ENCODE data around the gene TTLL12. TPM values are rescaled to one million over a fixed set of nuclear protein-coding genes. Genes with fewer than 3 reads are reported as not detected.

TTLL12 gene
- polyA plus RNA-seq, 1 donor from 2014 or later, result 20.0 TPM

DNA sequence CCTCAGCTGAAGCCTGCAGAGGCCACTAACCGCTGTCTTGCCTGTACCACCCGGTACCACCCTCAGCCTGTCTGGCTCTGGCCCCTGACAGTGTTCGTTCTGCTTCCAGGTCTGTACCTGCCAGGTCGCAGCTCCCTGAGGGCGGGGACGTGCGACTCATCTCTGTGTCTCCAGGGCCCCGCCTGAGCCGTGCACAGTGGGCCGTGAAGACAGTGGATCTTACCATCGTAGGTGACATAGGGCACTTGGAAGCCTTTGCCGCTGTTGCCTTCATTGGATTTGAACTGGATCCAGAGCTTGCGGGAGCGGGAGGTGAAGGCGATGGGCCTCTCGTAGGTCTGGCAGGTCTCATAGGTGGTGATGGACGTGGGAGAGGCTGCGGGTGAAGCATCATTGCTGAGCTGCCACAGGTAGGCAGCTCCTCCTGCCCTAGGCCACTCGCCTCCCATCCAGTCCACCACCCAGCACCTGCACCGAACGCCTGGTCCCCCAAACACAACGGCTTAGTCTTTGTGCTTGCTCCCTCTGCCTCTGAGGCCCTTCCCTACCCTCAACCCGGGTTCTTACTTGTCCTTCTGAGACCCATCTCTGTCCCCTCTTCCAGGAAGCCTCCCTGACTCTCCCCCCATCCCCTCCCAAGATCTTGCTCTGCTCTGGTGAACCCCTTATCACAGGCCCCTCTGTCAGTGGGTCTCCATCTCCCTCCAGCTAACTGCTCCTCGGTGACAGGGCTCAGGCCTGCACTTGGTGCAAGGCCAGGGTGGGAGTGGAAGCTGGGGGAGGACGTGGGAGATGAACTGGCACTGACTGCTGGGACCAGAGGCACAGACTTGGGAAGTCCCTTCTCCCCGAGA is 21.1 kb upstream of the TTLL12 start:
- no peaks in the 10 kb centered on the region for H3K9me3 Mint-ChIP-seq
- no peak overlapping the region for H3K27ac Mint-ChIP-seq
- no peak overlapping the region for H3K4me3 Mint-ChIP-seq

DNA sequence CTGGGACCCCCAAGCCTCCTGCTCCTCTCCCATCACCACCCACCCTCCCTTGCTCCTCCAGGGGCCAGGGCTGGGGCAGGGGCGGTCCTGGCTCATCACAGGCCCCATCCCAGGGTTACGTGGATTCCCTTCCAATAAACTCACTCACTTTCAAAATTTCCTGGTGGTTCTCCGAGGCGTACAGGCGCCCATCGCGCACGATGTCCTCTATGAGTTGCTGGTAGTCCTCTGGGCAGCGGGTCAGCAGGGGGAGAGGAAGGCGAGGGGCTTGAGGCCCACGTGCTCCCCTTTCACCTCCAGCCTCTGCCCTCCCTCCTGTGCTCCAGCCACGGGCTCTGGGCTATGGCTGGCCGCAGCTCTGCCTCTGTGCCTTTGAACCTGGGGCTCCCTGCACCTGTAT is 20.5 kb upstream of the TTLL12 start:
- peaks cover 0 to 1% (median 0%) of the 10 kb centered on the region in 3 donors for H3K4me1 Mint-ChIP-seq
- H3K9me3 Mint-ChIP-seq, result peaks cover 0 to 1% (median 0%) of the 10 kb centered on the region in 3 donors
- H3K27ac Mint-ChIP-seq, result peak overlapping the region in 1 of 3 donors; percentile 7
- no peaks in the 10 kb centered on the region for H3K36me3 Mint-ChIP-seq
- H3K27me3 Mint-ChIP-seq, result peaks cover 5% of the 10 kb centered on the region
- H3K4me3 Mint-ChIP-seq, result no peak overlapping the region

More for the DNA sequence above, 21.1 kb upstream of the TTLL12 start:
- H3K27me3 Mint-ChIP-seq, result peaks cover 5% of the 10 kb centered on the region
- H3K4me1 Mint-ChIP-seq, result peaks cover 0 to 1% (median 0%) of the 10 kb centered on the region in 3 donors
- H3K36me3 Mint-ChIP-seq, result no peaks in the 10 kb centered on the region

DNA sequence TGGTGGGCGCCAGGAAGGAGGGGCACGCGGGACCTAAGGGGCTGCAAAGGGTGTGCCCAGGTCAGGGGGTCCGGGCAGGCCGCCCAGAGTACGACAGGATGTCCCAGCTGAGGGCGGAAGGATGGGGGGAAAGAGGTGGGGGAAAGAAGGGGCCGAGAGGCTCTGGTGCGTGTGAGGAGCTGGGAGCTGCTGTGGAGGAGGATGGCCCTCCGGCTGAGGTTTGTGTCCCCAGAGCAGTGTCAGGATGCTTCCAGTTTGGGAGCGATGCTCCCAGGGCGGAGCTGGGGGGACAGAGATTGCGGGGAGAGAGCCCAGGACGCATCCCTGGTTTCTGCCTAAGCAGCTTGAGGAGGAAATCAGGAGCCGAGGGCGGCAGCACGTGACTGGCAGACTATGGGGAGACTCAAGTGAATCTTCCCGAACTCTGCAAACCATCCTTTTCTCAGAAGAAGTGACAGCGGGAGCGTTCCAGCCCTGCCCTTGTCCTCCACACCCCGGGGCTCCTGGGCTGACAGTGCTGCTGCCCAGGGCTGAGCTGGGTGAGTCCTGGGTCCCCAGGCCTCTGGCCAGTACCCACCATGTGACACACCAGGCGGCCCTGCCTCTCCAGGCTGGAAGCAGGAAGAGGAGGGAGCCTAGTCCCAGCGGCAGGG is 19.7 kb upstream of the TTLL12 start:
- no peaks in the 10 kb centered on the region for H3K4me1 Mint-ChIP-seq
- H3K27ac Mint-ChIP-seq, result no peak overlapping the region
- no peaks in the 10 kb centered on the region for H3K36me3 Mint-ChIP-seq
- peaks cover 5% of the 10 kb centered on the region for H3K27me3 Mint-ChIP-seq
- peaks cover 0 to 1% (median 0%) of the 10 kb centered on the region in 3 donors for H3K9me3 Mint-ChIP-seq
- H3K4me3 Mint-ChIP-seq, result no peak overlapping the region

DNA sequence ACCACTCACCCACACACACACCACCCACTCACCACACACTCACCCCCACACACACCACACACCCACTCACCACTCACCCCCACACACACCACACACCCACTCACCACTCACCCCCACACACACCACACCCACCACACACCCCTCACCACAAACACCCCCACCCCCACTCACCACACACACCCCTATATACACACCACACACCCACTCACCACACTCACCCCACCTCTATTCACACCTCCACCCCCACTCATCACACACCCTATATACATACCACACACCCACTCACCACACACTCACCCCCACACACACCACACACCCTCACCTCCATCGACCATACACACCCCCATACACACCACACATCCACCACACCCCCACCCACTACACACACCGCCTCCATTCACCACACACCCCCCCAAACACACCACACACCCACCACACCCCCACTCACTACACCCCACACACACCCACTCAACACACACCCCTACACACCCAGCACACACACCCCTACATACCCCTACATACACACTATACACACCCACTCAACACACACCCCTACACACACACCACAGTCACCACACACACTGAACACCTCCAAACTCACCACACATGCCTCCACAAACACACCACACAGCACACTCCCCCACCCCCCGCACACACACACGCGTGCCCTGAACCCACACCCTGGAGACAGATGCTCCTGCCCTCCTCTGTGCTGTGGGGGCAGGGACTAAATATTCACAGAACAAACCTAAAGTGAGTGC is 19.0 kb upstream of the TTLL12 start:
- no peak overlapping the region for H3K27ac Mint-ChIP-seq
- peaks cover 0 to 1% (median 0%) of the 10 kb centered on the region in 3 donors for H3K9me3 Mint-ChIP-seq
- H3K36me3 Mint-ChIP-seq, result no peaks in the 10 kb centered on the region
- H3K4me3 Mint-ChIP-seq, result no peak overlapping the region
- H3K27me3 Mint-ChIP-seq, result peaks cover 6% of the 10 kb centered on the region
- no peaks in the 10 kb centered on the region for H3K4me1 Mint-ChIP-seq

DNA sequence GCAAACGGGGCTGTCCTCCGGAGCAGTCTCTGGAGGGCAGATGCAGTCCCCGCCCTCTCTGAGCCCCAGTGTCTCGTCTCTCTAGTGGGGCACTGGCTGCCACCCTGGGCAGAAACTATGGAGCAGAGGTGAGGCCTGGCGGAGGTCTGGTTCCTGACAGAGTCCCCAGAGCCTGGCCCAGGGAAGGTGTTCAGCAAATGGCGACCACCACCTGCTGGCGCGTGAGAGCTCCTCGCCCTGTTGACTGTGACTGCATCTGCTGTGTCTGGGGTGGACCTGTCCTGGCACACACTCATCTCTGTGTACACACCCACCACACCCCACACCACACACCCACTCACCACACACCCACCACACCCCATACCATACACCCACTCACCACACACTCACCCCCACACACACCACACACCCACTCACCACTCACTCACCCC is 18.3 kb upstream of the TTLL12 start:
- Mint-ChIP-seq H3K4me3 (no peak overlapping the region), H3K9me3 (peaks cover 0 to 1% (median 0%) of the 10 kb centered on the region in 3 donors), H3K36me3 (no peaks in the 10 kb centered on the region), H3K27ac (no peak overlapping the region), H3K27me3 (peaks cover 1% of the 10 kb centered on the region), H3K4me1 (no peaks in the 10 kb centered on the region)

DNA sequence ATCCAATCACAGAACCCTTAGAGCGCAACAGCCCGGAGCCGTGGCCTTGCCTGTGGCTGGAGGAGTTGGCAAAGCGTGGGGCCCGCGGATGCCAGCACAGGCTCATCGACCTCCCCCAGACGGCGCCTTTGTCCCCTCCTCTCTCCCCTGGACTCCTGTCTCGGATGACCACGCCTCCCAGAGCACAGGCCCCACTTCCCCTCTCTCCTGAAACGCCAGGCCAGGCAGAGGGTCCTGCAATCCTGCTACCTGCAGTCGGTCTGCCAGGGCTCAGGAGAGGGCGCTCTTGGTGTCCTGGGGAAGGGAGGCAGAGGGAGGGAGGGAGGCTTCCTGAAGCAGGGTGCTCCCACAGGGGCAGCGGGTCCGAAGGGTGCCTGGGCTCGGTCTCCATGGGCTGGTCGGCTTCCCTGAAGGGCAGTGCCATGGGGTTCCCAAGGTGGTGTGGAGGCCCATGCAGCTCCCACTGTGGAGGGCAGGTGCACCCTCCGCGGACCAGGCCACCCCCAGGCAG is 16.6 kb upstream of the TTLL12 start:
- Mint-ChIP-seq H3K4me3 (no peak overlapping the region), H3K9me3 (peaks cover 0 to 1% (median 0%) of the 10 kb centered on the region in 3 donors), H3K36me3 (no peaks in the 10 kb centered on the region), H3K27ac (no peak overlapping the region), H3K4me1 (no peaks in the 10 kb centered on the region), H3K27me3 (peaks cover 7% of the 10 kb centered on the region)

DNA sequence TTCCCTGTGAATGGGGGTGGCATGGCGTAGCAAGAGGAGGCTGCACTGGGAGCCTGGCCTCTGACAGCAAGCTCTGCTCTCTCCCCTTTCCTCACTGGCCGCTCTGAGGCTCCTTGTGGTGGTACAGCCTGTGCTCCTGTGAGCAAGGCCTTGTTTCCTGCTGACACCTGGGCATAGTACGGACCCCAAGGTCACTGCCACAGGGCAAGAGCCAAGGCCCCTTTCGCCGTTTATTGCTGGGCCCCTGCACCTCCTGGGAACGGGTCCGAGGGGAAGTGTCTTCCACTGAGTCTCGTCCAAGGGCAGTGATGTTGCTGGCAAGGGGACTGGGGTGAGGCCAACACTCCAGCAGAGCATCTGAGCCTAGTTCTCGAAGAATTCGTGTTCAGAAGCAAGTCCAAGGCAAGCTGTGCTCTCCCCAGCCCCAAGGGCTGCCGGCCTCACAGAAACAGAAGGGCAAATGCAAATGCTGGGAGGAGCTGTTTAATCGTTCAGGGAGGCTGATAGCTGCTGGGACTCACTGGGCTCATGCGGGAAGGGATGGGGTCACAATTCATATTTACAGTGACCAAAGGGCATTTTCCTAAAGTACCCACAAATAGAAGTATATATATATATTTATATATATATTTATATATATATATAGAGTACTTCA is 15.9 kb upstream of the TTLL12 start:
- peaks cover 10% of the 10 kb centered on the region for H3K27me3 Mint-ChIP-seq
- no peaks in the 10 kb centered on the region for H3K4me1 Mint-ChIP-seq
- peaks cover 0 to 1% (median 0%) of the 10 kb centered on the region in 3 donors for H3K9me3 Mint-ChIP-seq
- H3K27ac Mint-ChIP-seq, result no peak overlapping the region
- no peaks in the 10 kb centered on the region for H3K36me3 Mint-ChIP-seq
- H3K4me3 Mint-ChIP-seq, result no peak overlapping the region

DNA sequence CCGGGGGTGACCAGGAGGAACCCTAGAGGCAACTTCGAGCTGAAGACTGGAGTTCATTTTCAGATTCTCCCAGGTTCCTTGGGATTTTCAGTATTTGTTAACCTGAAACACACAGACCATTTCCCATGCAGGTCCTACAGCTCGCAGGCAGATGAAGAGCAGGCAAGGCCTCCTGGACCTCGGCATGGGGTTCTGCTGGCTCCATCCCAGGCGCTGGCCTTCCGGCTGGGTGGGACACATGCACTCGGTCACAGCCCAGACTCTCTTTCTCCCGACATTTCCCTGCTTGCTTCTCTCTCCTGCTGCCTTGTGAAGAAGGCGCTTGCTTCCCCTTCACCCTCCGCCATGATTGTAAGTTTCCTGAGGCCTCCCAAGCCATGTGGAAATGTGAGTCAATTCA is 15.4 kb upstream of the TTLL12 start:
- no peaks in the 10 kb centered on the region for H3K36me3 Mint-ChIP-seq
- H3K4me3 Mint-ChIP-seq, result no peak overlapping the region
- peaks cover 15% of the 10 kb centered on the region for H3K27me3 Mint-ChIP-seq
- no peaks in the 10 kb centered on the region for H3K4me1 Mint-ChIP-seq
- peaks cover 0 to 1% (median 0%) of the 10 kb centered on the region in 3 donors for H3K9me3 Mint-ChIP-seq
- no peak overlapping the region for H3K27ac Mint-ChIP-seq

DNA sequence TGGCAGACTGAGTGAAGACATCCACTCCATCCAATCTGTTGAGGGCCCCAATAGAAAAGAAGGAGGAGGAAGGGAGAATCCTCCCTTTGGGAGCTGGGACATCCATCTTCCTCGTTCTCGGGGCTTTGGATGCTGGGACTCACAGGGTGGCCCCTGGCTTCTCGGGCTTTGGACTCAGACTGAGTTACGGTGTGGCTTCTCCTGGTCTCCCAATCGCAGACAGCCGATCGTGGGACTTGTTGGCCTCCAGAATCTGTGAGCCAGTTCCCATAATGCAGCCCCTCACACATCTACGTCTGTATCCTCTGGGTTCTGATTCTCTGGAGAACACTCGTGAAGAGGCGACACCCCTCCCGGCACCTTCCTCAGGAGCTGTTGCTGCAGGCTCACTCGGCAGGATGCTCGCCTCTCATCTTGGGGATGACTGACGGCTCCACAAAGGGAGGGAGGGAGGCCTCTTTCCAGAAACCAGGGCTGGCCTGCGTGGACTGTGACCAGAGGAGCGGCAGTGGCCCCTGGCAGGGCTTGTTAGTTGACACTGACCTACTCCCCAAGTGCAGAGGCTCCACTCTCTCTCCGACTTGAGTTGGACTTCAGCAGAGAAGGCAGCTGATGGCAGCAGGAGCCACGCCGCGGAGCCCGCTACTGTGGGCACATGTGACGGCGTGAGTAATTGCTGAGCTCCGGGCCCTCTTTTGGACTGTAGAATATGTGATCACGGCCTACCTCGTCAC is 14.7 kb upstream of the TTLL12 start:
- H3K4me3 Mint-ChIP-seq, result no peak overlapping the region
- H3K4me1 Mint-ChIP-seq, result no peaks in the 10 kb centered on the region
- H3K9me3 Mint-ChIP-seq, result peaks cover 0 to 1% (median 0%) of the 10 kb centered on the region in 3 donors
- H3K36me3 Mint-ChIP-seq, result no peaks in the 10 kb centered on the region
- no peak overlapping the region for H3K27ac Mint-ChIP-seq
- peaks cover 20% of the 10 kb centered on the region for H3K27me3 Mint-ChIP-seq

DNA sequence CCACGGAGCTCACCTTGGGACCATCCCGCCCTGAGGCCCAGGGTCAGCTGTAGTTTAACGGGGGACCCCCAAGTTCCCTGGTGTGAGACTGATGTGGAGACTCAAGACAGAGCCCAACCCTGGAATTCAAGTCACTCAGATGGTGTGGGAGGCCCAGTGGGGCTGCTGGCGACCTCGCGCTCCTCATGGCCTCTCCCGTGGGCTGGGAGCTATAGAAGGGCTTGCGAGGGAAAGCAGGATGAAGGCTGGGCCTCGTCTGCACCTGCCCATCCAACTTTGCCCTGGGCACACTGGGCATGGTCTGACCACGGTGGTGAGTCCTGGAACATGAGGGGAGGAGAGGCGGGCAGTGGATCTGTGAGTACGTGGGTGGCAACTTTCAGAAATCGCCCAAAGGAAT is 13.6 kb upstream of the TTLL12 start:
- Mint-ChIP-seq H3K36me3 (no peaks in the 10 kb centered on the region), H3K4me3 (no peak overlapping the region), H3K9me3 (peaks cover 0 to 1% (median 0%) of the 10 kb centered on the region in 3 donors), H3K27me3 (peaks cover 21% of the 10 kb centered on the region), H3K27ac (no peak overlapping the region), H3K4me1 (no peaks in the 10 kb centered on the region)

DNA sequence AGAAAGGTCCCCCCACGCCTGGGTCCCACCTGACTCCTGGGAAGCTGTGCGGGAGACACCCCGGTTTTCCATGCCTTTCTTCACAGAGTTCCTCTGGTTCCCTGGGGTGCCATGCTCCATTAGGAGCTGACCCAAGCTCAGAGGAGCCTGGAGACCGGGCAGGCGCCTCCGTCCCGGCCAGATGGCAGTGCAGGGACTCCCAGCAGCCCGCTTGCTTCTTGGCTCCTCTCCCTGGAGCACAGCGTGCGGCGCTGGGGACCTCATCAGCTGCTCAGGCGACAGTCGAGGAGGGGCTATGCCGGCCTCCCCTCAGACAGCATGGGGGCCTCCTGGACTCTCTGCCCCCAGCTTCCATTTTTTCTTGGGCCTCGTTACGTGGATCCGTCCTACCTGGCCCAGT is 13.1 kb upstream of the TTLL12 start:
- Mint-ChIP-seq H3K27ac (peak overlapping the region in 1 of 3 donors; percentile 59), H3K4me1 (no peaks in the 10 kb centered on the region), H3K36me3 (no peaks in the 10 kb centered on the region), H3K27me3 (peaks cover 23% of the 10 kb centered on the region), H3K9me3 (peaks cover 0 to 1% (median 0%) of the 10 kb centered on the region in 3 donors), H3K4me3 (no peak overlapping the region)

DNA sequence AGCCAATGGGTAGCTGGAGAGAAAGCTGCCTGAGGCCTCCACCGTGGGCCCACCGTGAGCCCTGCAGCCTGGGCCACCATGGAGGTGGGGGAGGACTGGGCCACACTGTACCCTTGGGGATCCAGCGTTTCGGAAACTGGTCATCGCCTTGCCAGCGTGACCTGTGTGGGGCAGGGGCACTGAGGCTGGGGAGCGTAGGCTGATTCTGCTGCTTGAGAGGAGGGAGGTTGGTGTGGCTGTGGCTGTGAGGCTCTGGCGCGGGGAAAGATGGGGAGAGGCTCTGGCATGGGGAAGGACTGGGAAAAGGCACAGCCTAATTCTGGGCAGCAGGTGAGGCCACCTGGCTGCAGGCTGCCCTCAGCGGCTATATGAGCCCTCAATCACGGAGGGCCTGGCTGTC is 12.6 kb upstream of the TTLL12 start:
- no peak overlapping the region for H3K27ac Mint-ChIP-seq

DNA sequence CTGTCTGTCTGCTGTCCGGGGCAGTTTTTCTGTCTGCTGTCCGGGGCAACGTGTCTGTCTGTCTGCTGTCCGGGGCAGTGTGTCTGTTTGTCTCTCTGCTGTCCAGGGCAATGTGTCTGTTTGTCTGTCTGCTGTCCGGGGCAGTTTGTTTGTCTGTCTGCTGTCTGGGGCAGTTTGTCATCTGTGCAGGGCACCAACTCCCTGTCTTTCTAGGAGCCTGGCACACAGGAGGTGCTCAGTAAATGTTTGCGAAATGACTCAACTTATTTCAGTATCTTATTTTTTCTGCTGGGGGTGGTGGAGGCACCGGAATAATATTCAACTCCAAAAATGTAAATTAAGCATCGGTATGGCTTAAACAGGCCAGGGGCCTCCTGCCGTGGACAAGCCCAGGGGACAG is 12.0 kb upstream of the TTLL12 start:
- Mint-ChIP-seq H3K9me3 (peaks cover 0 to 1% (median 0%) of the 10 kb centered on the region in 3 donors), H3K27me3 (peaks cover 23% of the 10 kb centered on the region), H3K4me1 (no peaks in the 10 kb centered on the region)

More for the DNA sequence above, 12.6 kb upstream of the TTLL12 start:
- Mint-ChIP-seq H3K36me3 (no peaks in the 10 kb centered on the region), H3K4me3 (no peak overlapping the region), H3K27me3 (peaks cover 23% of the 10 kb centered on the region), H3K4me1 (no peaks in the 10 kb centered on the region), H3K9me3 (peaks cover 0 to 1% (median 0%) of the 10 kb centered on the region in 3 donors)

DNA sequence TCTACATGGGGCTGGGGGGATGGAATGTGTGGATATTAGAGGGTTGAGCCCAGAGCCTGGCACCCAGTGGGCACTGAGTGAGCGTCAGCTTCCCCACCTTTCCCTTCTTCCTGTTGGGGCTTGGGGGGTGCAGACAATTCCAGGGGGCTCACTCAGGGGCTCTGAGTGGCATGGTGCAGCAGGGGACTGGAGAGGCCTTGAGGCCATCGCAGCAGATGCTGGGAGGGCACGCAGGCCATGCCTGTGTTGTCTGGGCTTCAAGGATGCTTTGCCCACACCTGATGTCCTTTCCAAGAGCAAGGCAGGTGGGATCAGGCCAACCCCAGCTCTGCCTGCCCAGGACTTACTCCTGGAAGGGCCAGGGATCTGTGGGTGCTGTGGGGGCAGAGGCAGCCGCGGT is 11.2 kb upstream of the TTLL12 start:
- no peaks in the 10 kb centered on the region for H3K4me1 Mint-ChIP-seq
- H3K9me3 Mint-ChIP-seq, result peaks cover 0 to 1% (median 0%) of the 10 kb centered on the region in 3 donors
- no peaks in the 10 kb centered on the region for H3K36me3 Mint-ChIP-seq
- no peak overlapping the region for H3K27ac Mint-ChIP-seq
- H3K4me3 Mint-ChIP-seq, result no peak overlapping the region
- peaks cover 23% of the 10 kb centered on the region for H3K27me3 Mint-ChIP-seq

More for the DNA sequence above, 12.0 kb upstream of the TTLL12 start:
- Mint-ChIP-seq H3K4me3 (no peak overlapping the region), H3K36me3 (no peaks in the 10 kb centered on the region), H3K27ac (no peak overlapping the region)
